Spleen (tissue), 11 donors: ENCODE data around the gene ARPC4. TPM values are rescaled to one million over a fixed set of nuclear protein-coding genes. Genes with fewer than 3 reads are reported as not detected.

Experiments
- DNase-seq: peaks from one replicate; pipeline ENCODE4 v3.0.0-alpha.2; 2020
- H3K27ac ChIP-seq, 8 donors: fragments of 200-600 bp; sonication (generic) in 7 of 8; 1 replicate in 4 of 8; 2 replicates in 4 of 8; pipeline versions ENCODE4 v1.5.0 to v1.8.0; 2016 to 2021; ENCODE audit warnings: inconsistent platforms in 4 of 8, mild to moderate bottlenecking in 4 of 8, moderate library complexity in 1 of 8
- H3K27me3 ChIP-seq, 7 donors: fragments of 200-600 bp; sonication (generic) in 6 of 7; replicated peaks in 1 of 7; 1 replicate in 4 of 7; 2 replicates in 3 of 7; pipeline versions ENCODE4 v1.5.0 to v1.8.0; 2016 to 2021; ENCODE audit warnings: inconsistent platforms in 3 of 7, mild to moderate bottlenecking in 1 of 7
- H3K36me3 ChIP-seq, 6 donors: fragments of 200-600 bp; sonication (generic) in 5 of 6; 1 replicate in 4 of 6; 2 replicates in 2 of 6; pipeline versions ENCODE4 v1.5.0 to v1.8.0; 2016 to 2021; ENCODE audit warnings: inconsistent platforms in 2 of 6
- H3K4me1 ChIP-seq, 6 donors: fragments of 200-600 bp; sonication (generic) in 5 of 6; 1 replicate in 3 of 6; 2 replicates in 3 of 6; pipeline versions ENCODE4 v1.5.0 to v1.8.0; 2016 to 2021; ENCODE audit warnings: inconsistent platforms in 3 of 6
- H3K4me3 ChIP-seq, 8 donors: fragments of 200-600 bp; sonication (generic) in 7 of 8; 1 replicate in 4 of 8; 2 replicates in 4 of 8; pipeline versions ENCODE4 v1.5.0 to v1.8.0; 2016 to 2021; ENCODE audit warnings: inconsistent platforms in 4 of 8, mild to moderate bottlenecking in 4 of 8, moderate library complexity in 2 of 8
- H3K9me3 ChIP-seq, 8 donors: fragments of 200-600 bp; sonication (generic) in 7 of 8; 1 replicate in 4 of 8; 2 replicates in 4 of 8; pipeline versions ENCODE4 v1.5.0 to v1.8.0; 2016 to 2021; ENCODE audit warnings: inconsistent platforms in 4 of 8
- CTCF ChIP-seq, 11 experiments: fragments of 200-600 bp in 7 of 11; fragments of 450-650 bp in 4 of 11; sonication (generic) in 4 of 11; IDR thresholded peaks in 8 of 11; conservative IDR thresholded peaks in 3 of 11; 1 replicate in 7 of 11; 2 replicates in 4 of 11; pipeline versions ENCODE4 v1.4.0 to v1.8.0; 2016 to 2021; ENCODE audit warnings: antibody characterized with exemption in 11 of 11, inconsistent platforms in 4 of 11, mild to moderate bottlenecking in 1 of 11
- POLR2A ChIP-seq, 3 donors: fragments of 450-650 bp; IDR thresholded peaks; one replicate each; pipeline ENCODE4 v1.5.1; 2017; ENCODE audit warnings: antibody characterized with exemption in 3 of 3, mild to moderate bottlenecking in 1 of 3
- POLR2AphosphoS5 ChIP-seq, 3 donors: sonication (generic); formaldehyde crosslinking; IDR thresholded peaks; one replicate each; pipeline ENCODE4 v1.5.1; 2017; ENCODE audit warnings: antibody characterized with exemption in 3 of 3
- WGBS, 5 donors: extraction: QIAGEN DNeasy Blood & Tissue Kit in 3 of 5; methylation state at CpG; one replicate each; pipeline versions ENCODE4 v1.1.5 to v1.1.7; 2013 to 2018; 5-methylcytosine and 5-hydroxymethylcytosine counted together
- intact Hi-C: fragments of 100-400 bp; cut with DNase I; formaldehyde crosslinking; loops from one replicate; pipeline ENCODE4 v1.15.0; 2023; ENCODE audit warnings: low total_unique reads
- polyA plus RNA-seq, 3 donors: library from polyadenylated mRNA; stranded (reverse); fragments of 200-250 nt; gene quantifications; one replicate each; pipeline ENCODE4 v1.2.1, GENCODE V29; 2013
- total RNA-seq, 7 donors: library from RNA; depleted of rRNA in 3 of 7; stranded (reverse); fragments of >200 nt in 3 of 7; fragmentation: NEBNext Ultra II Directional in 4 of 7; extraction: Animal tissue kit (Norgen Biotek cat#: 25700) in 4 of 7; gene quantifications; one replicate each; pipeline versions ENCODE4 v1.1.0 to v1.2.1, GENCODE V29; 2016 to 2021
- donor health status: healthy with polysubstance abuse.
- donor health status: DM: no; HTN: no; CAD: no; lungs with moderate emphysema.
- donor health status: DM: no; HTN: no; CAD: no.
- donor health status: Bipolar disorder and iron deficiency.
- donor health status: healthy.
- donor health status: DM: no; HTN: no; CAD: no.
- donor health status: DM: yes; HTN: yes; CAD: no.

ARPC4 gene
- total and polyA plus RNA-seq, 10 donors: 98.9 to 238 (median 185) TPM

- Histone ChIP-seq H3K4me3 (no peak overlapping the region), H3K9me3 (no peaks in the 10 kb centered on the region), H3K36me3 (peaks cover 9 to 77% (median 62%) of the 10 kb centered on the region in 6 donors), H3K27me3 (no peaks in the 10 kb centered on the region), H3K27ac (no peak overlapping the region), H3K4me1 (peaks cover 4 to 53% (median 30%) of the 10 kb centered on the region in 6 donors)
- TF ChIP-seq POLR2AphosphoS5 (IDR thresholded peaks at IDR 0.05) (peak in 2 of 3 donors; percentile 29 to 59), CTCF (IDR thresholded peaks at IDR 0.05 in 8 of 11, conservative IDR thresholded peaks at IDR 0.05 in 3 of 11) (no peak), POLR2A (IDR thresholded peaks at IDR 0.05) (no peak)
- intact Hi-C loops: no loop called here
- DNase-seq: no peak
- 89 to 95% (median 95%) methylated on average over 12 of the region's 12 CpGs for WGBS, 5 donors
Observed at GRCh38 chr3:9806137-9806536, 13.3 kb downstream of the ARPC4 start.

GRCh38 chr3:9806688-9807589, 14.1 kb downstream of the ARPC4 start:
- H3K4me3 ChIP-seq: no peak overlapping the region

GRCh38 chr3:9807981-9808344, 15.1 kb downstream of the ARPC4 start:
- Histone ChIP-seq H3K4me1 (peaks cover 4 to 58% (median 31%) of the 10 kb centered on the region in 6 donors), H3K36me3 (peaks cover 3 to 76% (median 45%) of the 10 kb centered on the region in 6 donors), H3K27ac (peak overlapping the region in 5 of 8 donors; percentile 94 to 97 (median 95)), H3K27me3 (no peaks in the 10 kb centered on the region), H3K9me3 (no peaks in the 10 kb centered on the region), H3K4me3 (no peak overlapping the region)
- TF ChIP-seq POLR2A (IDR thresholded peaks at IDR 0.05): no peak
- no peak for TF ChIP-seq CTCF (IDR thresholded peaks at IDR 0.05 in 8 of 11, conservative IDR thresholded peaks at IDR 0.05 in 3 of 11)
- TF ChIP-seq POLR2AphosphoS5 (IDR thresholded peaks at IDR 0.05): no peak
- 68 to 100% (median 77%) methylated on average over 2 of the region's 2 CpGs for WGBS, 5 donors
- intact Hi-C loops: no loop called here
- DNase-seq: no peak

More at GRCh38 chr3:9806688-9807589, 14.1 kb downstream of the ARPC4 start:
- Histone ChIP-seq H3K36me3 (peaks cover 3 to 76% (median 54%) of the 10 kb centered on the region in 6 donors), H3K9me3 (no peaks in the 10 kb centered on the region), H3K27me3 (no peaks in the 10 kb centered on the region), H3K27ac (peak overlapping the region in 2 of 8 donors; percentile 94 to 97), H3K4me1 (peaks cover 4 to 58% (median 31%) of the 10 kb centered on the region in 6 donors)
- DNase-seq: no peak
- intact Hi-C loops: no loop called here
- WGBS, 5 donors: 88 to 99% (median 96%) methylated on average over 6 to 7 of the region's 7 CpGs
- TF ChIP-seq POLR2AphosphoS5 (IDR thresholded peaks at IDR 0.05): peak in 1 of 3 donors; percentile 29
- TF ChIP-seq CTCF (IDR thresholded peaks at IDR 0.05 in 8 of 11, conservative IDR thresholded peaks at IDR 0.05 in 3 of 11): no peak
